ENCODE data around the gene DISP2. TPM values are rescaled to one million over a fixed set of nuclear protein-coding genes. Genes with fewer than 3 reads are reported as not detected.

Gene DISP2
- total RNA-seq, 2 donors from 2014 or later: 0.02 to 0.03 TPM

DNA sequence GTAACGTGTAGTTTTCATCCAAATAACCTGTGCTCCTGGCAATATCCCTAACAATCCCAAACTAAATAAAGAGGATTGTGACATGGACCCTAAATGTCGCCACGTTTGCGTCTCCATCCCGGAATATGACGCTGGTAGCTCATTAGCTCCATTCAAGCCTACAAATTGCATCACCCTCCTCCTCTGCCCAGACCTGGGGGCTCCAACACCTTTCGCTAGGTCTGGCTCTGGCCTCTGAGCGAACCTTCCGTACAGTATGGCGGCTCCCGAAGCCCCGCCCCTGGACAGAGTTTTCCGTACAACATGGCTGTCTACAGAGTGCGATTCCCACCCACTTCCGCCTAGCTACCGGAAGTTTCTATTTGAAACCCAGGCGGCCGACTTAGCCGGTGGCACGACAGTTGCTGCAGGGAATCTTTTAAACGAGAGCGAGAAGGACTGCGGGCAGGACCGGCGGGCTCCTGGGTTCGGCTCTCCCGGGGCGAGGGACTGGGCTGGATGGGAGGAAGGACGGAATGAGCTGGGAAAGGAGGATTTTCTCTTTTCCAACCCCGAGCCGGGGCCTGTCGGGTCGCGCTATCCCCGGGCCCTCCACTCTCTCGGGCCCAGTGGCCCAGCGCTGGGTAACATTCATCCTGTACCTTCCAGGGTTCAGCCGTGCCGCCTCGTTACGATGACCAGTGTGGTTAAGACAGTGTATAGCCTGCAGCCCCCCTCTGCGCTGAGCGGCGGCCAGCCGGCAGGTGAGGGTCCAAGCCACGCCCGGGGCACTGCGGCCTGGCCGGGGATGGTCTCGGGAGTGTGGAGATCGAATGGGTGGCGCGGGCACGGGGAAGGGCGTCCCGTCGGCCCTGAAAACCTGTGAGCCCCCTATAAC lies 24.8 kb downstream of the DISP2 start, which contains the start of gene KNSTRN:
Gene KNSTRN (plus strand): TSS at position 142 of the 877 bp plus-strand sequence. CDS start 115 bp downstream, at position 257.
- peak; percentile 99 for ATAC-seq
- peak; percentile 75 to 86 (median 80) for DNase-seq
- Mint-ChIP-seq H3K27me3 (no peaks in the 10 kb centered on the region), H3K27ac (peak within 1 kb of the TSS; percentile 79), H3K4me3 (peak within 1 kb of the TSS; percentile 97), H3K36me3 (ENCODE audit: low read depth) (peaks cover 3% of the 10 kb centered on the region), H3K4me1 (peaks cover 17% of the 10 kb centered on the region)
- H3K9me3 ChIP-seq (ENCODE audit: control insufficient read depth, low read length, poor library complexity, severe bottlenecking): no peaks in the 10 kb centered on the region

DNA sequence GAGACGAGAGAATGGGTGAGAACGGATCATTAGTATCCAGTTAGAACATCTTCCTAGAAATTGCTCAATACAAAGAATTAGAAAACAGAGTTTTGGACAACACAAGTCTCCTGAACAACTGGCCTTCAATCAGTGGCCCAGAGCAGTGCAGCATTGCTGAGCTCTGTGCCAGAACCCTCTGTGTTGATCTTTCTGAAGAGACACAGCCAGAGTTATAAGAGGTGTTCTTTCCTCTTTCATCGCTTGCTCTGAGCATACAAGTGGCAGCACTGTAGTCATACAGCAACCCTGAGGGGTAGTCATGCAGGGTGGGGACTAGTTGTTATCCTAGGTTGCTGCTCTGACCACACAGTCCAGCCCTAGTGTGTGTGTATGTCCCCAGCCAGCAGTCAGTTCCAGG lies 28.5 kb downstream of the DISP2 start:
- H3K4me1 Mint-ChIP-seq: peaks cover 14% of the 10 kb centered on the region
- ATAC-seq: no peak
- H3K36me3 Mint-ChIP-seq (ENCODE audit: low read depth): peaks cover 3% of the 10 kb centered on the region
- no peaks in the 10 kb centered on the region for H3K27me3 Mint-ChIP-seq
- no peaks in the 10 kb centered on the region for H3K9me3 ChIP-seq (ENCODE audit: control insufficient read depth, low read length, poor library complexity, severe bottlenecking)
- H3K4me3 Mint-ChIP-seq: no peak overlapping the region
- DNase-seq: no peak
- no peak overlapping the region for H3K27ac Mint-ChIP-seq

DNA sequence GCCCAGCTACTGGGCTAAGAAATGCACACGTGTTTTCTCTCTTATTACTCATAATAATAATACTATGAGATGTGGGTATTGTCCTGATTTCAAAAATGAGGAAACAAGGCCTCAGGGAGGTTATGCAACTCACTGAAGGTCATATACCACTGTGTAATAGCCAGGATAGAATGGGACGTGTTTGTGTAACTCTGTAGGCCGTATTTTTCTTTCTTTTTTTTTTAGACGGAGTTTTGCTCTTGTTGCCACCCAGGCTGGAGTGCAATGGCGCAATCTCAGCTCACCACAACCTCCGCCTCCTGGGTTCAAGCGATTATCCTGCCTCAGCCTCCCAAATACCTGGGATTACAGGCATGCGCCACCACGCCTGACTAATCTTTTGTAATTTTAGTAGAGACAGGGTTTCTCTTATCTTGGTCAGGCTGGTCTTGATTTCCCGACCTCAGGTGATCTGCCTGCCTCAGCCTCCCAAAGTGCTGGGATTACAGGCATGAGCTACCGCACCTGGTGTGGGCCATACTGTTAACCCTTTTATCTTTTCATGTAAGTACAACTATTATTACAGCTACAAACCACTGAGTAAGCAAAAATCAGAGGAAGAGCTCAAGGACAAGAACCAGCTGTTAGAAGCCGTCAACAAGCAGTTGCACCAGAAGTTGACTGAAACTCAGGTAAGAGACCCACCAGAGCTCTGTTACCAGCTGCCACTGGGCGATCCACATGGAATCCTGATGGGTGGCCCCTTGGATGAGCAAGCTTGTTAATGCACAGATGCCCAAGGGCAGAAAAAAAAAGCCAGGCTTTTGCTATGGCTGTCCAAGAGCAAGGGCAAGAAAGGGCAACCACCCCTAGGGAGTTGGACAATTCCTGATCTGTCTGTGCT lies 31.2 kb downstream of the DISP2 start:
- Mint-ChIP-seq H3K27me3 (no peaks in the 10 kb centered on the region), H3K4me1 (peaks cover 2% of the 10 kb centered on the region), H3K4me3 (no peak overlapping the region), H3K27ac (no peak overlapping the region), H3K36me3 (ENCODE audit: low read depth) (peaks cover 3% of the 10 kb centered on the region)
- DNase-seq: no peak
- ATAC-seq: no peak
- H3K9me3 ChIP-seq (ENCODE audit: control insufficient read depth, low read length, poor library complexity, severe bottlenecking): no peaks in the 10 kb centered on the region

DNA sequence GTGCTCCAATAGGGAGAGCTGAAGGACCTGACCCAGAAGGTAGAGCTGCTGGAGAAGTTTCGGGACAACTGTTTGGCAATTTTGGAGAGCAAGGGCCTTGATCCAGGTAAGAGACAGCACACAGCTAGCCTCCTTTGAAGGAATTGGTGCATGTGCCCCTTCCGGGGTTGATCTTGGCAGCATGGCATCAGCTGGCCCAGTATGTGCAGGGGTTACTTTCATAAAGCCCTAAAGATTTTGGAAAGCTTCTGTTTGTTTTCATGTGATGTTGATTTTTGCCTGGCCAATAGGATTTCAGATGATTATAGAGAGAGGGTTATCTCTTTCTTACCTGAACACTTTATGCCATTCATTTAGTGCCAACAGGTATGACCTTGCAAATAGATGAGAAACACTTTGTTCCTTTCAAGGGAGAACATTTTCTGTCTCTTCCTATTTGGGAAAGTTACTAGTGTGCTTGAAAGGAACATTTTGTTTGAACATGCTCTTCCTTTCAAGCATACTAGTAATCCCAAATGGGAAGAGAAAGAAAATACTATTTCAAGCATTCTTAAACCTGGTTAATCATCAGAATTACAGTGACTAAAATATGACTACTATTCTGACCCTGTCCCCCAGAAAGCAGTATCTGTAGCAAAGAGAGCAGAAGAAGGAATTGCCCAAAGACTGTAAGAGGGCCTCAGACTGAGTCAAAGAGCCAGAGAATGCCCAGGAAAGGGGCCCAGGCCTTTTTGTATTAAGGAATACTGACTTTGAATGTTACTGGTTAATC lies 32.0 kb downstream of the DISP2 start:
- DNase-seq: no peak
- no peak for ATAC-seq
- H3K9me3 ChIP-seq (ENCODE audit: control insufficient read depth, low read length, poor library complexity, severe bottlenecking): no peaks in the 10 kb centered on the region
- H3K4me3 Mint-ChIP-seq: no peak overlapping the region
- no peak overlapping the region for H3K27ac Mint-ChIP-seq
- H3K4me1 Mint-ChIP-seq: no peaks in the 10 kb centered on the region
- no peaks in the 10 kb centered on the region for H3K27me3 Mint-ChIP-seq
- H3K36me3 Mint-ChIP-seq (ENCODE audit: low read depth): peaks cover 3% of the 10 kb centered on the region

DNA sequence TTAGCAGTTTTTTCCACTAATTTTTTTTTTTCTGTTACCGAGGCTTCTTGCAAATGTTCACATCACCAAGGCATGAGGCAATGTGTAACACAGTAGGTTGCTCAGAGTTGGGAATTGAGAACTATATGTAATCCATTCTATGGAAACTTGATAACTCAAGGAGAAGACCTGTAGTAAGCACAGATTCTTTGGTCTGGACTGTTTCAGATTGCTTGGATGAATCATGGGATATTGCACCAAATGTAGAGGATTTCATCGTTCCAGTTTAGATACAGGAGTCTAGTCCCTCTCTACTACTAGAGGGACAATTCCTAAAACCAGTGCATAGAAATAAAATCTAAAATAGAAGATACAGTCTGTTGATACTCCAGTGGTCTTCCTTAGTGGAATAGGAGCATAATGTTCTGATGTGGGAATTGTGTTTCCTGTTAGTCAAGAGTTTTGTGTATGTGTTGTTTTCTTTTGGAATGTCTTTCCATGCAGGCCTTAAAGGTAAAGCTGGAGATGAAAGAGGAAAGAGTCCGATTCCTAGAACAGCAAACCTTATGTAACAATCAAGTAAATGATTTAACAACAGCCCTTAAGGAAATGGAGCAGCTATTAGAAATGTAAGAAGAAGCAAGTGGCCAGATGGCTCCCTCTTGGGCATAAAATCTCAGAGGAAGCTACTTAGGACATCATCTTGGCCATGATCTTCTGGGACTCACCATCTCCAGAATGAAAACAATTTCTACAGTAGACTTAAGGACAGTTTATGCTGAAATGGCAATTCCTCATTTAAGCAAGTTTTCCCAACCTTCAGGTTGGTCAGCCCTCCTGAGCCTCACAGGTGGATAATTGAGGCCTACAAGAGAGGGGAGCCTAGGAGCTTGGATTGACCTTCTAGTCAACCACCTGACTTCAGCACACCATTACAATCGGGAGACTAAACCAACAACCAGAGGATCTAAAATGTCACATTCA lies 35.2 kb downstream of the DISP2 start:
- ATAC-seq: no peak
- Mint-ChIP-seq H3K27ac (peak overlapping the region; percentile 51), H3K36me3 (ENCODE audit: low read depth) (no peaks in the 10 kb centered on the region)

DNA sequence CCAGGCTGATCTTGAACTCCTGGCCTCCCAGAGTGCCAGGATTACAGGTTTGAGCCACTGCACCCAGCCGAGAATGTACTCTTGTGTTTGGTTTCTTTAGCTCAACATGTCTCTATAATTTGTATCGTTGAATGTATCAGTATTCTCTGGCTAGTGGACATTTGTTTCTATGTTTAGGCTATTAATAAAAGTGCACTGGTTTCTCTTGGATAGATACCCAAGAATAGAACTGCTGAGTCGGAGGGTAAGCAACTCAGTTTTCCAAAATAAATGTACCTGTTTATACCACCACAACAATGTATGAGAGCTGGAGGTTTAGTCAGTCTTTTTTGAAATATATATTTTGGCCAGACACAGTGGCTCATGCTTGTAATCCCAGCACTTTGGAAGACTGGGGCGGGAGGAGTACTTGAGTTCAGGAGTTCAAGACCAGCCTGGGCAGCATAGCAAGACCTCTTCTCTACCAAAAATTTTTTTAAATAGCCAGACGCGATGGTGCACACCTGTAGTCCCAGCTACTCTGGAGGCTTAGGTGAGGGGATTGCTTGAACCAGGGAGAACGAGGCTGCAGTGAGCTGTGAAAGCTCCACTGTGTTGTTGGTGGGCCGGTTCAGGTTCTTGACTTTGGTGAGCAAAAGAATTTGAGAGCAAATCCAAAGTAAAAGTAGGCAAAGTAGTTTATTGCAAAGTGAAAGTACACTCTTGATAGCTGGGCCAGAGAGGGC lies 39.8 kb downstream of the DISP2 start:
- ATAC-seq (no peak), DNase-seq (no peak)
- Mint-ChIP-seq H3K4me1 (peaks cover 12% of the 10 kb centered on the region), H3K27me3 (no peaks in the 10 kb centered on the region), H3K27ac (peak overlapping the region; percentile 24), H3K36me3 (ENCODE audit: low read depth) (no peaks in the 10 kb centered on the region), H3K4me3 (peak overlapping the region; percentile 43)
- no peaks in the 10 kb centered on the region for H3K9me3 ChIP-seq (ENCODE audit: control insufficient read depth, low read length, poor library complexity, severe bottlenecking)

More for the DNA sequence above, 35.2 kb downstream of the DISP2 start:
- Mint-ChIP-seq H3K27me3 (no peaks in the 10 kb centered on the region), H3K4me1 (peaks cover 4% of the 10 kb centered on the region), H3K4me3 (no peak overlapping the region)
- H3K9me3 ChIP-seq (ENCODE audit: control insufficient read depth, low read length, poor library complexity, severe bottlenecking): no peaks in the 10 kb centered on the region
- DNase-seq: no peak

DNA sequence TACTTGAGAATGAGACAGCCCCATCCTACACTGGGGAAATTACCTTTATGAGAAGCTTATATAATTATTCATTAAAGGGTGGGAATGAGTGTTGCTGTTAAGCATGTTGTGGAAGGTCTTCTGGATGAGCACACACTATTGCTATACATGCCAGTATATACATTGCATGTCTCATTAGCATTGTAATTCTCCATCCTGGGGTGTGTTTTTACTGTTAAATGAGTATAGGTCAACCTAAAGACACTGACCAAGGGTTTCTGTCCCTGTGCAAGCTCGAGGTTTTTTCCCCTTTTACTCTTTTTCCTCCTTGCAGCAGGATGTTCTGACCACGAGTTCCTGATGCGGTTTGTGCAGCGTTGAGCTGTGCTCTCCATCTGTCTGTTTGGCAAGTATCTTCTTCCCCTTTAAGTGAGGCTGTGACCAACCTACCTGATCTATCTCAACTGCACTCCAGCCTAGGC lies 40.4 kb downstream of the DISP2 start:
- Mint-ChIP-seq H3K27ac (peak overlapping the region; percentile 24), H3K27me3 (no peaks in the 10 kb centered on the region), H3K36me3 (ENCODE audit: low read depth) (no peaks in the 10 kb centered on the region), H3K4me3 (peak overlapping the region; percentile 43), H3K4me1 (peaks cover 12% of the 10 kb centered on the region)
- ATAC-seq (peak; percentile 78), DNase-seq (no peak)
- H3K9me3 ChIP-seq (ENCODE audit: control insufficient read depth, low read length, poor library complexity, severe bottlenecking): no peaks in the 10 kb centered on the region

DNA sequence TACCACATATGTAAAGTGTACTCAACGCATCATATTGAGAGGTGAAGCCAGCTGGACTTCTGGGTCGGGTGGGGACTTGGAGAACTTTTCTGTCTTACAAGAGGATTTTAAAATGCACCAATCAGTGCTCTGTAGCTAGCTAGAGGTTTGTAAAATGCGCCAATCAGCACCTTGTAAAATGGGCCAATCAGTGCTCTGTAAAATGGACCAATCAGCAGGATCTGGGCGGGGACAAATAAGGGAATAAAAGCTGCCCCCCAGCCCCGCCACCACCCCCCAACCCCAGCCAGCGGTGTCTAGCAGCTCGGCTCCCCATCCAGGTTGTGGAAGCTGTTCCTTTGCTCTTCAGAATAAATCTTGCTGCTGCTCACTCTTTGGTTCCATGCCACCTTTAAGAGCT lies 41.4 kb downstream of the DISP2 start:
- ATAC-seq (no peak), DNase-seq (no peak)
- Mint-ChIP-seq H3K4me3 (no peak overlapping the region), H3K27ac (no peak overlapping the region), H3K4me1 (peaks cover 12% of the 10 kb centered on the region), H3K27me3 (no peaks in the 10 kb centered on the region), H3K36me3 (ENCODE audit: low read depth) (no peaks in the 10 kb centered on the region)
- no peaks in the 10 kb centered on the region for H3K9me3 ChIP-seq (ENCODE audit: control insufficient read depth, low read length, poor library complexity, severe bottlenecking)

DNA sequence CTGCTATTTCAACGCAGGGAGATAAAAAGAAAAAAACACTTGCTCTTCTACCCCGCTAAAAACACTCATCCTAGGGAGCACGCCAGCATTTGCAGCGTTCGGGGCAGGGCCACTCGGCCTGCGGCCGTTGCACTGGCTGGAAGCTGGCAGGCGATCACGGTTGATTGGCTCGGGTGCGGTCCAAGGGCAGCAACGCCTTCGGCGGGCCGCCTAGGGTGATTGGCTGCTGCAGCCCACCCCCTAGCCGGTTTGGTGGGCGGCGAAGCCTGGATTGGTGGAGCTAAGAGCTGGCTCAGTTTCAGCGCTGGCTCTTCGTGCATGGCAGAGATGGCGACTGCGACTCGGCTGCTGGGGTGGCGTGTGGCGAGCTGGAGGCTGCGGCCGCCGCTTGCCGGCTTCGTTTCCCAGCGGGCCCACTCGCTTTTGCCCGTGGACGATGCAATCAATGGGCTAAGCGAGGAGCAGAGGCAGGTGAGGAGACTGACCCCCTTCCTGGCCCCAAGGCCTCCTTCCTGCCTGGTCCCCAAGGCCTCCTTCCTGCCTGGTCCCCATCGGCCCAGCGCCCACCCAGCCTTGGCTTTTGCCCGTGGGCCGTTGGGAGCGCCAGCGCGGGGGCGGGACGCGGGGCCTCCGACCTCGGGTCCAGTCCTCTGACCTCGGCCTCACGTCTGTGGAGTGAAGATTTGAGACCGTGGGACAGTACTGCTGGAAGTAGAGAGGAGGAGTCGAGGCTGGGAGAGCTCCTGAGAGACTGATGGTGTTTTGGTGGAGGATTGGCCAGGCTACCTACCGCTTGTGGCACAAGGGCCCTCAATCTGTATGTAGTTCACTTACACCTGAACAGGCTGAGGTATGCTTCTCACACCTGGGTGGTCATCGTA lies 47.7 kb downstream of the DISP2 start, which contains the start of gene IVD:
Gene IVD (plus strand): TSS at position 295 of the 881 bp plus-strand sequence. CDS start 33 bp downstream, at position 328.
- Mint-ChIP-seq H3K27me3 (no peaks in the 10 kb centered on the region), H3K4me3 (peak within 1 kb of the TSS; percentile 93), H3K36me3 (ENCODE audit: low read depth) (peaks cover under 1% of the 10 kb centered on the region), H3K27ac (peak within 1 kb of the TSS; percentile 90), H3K4me1 (peaks cover 17% of the 10 kb centered on the region)
- no peaks in the 10 kb centered on the region for H3K9me3 ChIP-seq (ENCODE audit: control insufficient read depth, low read length, poor library complexity, severe bottlenecking)
- DNase-seq: peak; percentile 62 to 70 (median 67)
- peak; percentile 98 for ATAC-seq

DNA sequence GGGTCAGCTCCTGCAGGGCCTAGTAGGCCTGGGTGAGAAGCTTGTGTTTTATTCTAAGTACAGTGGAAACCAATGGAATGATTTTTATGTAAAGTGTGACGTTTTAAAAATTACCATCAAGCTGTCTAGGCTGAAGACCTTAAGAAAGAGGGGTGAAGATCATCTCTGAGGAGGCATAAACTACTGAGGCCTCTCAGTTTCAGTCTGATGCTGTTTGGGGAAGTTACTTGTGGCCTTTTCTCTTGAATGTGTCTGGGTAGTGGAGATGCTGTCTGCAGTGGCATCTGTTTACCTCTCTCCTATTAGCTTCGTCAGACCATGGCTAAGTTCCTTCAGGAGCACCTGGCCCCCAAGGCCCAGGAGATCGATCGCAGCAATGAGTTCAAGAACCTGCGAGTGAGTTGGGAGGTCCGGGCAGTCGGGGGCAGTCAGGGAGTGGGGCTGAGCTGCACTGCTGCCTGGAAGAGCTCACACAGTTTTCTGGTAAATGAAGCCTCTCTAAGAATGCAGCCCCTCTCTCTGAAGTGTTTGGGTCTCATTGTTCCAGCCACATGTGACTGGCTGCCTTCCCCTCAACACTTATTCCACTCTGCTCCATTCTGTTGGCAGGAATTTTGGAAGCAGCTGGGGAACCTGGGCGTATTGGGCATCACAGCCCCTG lies 49.4 kb downstream of the DISP2 start:
- no peak for ATAC-seq
- peaks cover 11% of the 10 kb centered on the region for H3K36me3 Mint-ChIP-seq (ENCODE audit: low read depth)
- no peaks in the 10 kb centered on the region for H3K27me3 Mint-ChIP-seq
- no peak overlapping the region for H3K27ac Mint-ChIP-seq
- no peaks in the 10 kb centered on the region for H3K9me3 ChIP-seq (ENCODE audit: control insufficient read depth, low read length, poor library complexity, severe bottlenecking)
- H3K4me1 Mint-ChIP-seq: peaks cover 26% of the 10 kb centered on the region
- no peak for DNase-seq
- peak overlapping the region; percentile 9 for H3K4me3 Mint-ChIP-seq
